ENCODE data around the gene IQCN.

IQCN gene

DNA sequence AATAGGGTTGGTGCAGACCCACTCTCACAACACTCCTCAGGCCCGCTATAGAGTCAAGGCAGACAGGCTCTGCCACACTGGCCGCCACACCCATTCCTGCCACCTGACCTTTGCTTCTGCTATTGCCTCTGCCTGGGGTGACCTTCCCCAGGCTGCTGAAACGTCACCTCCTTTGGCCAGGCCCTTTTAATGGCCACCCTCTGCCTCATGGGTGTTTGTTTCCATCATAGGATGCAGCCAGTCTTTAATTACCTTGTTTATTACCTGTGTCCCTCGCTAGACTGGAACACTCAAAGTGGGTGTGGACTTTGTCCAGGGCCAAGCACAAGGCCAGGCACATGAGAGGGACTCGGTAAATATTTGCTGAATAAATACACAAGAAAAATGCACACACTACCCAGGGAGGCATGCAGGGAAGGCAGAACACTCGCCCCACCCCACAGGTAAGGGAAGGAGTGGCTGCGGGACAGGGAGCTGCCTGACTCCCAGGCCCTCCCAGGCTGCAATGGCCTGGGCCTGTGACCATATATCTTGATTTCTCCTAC is 45.4 kb upstream of the IQCN start:
- DNase-seq (ENCODE audit: low read depth), result no peak
- TF ChIP-seq CTCF (IDR thresholded peaks at IDR 0.05; ENCODE audit: low read depth, low read length, missing control alignments), result no peak
- no peak overlapping the region for H3K4me3 ChIP-seq (ENCODE audit: low read depth, low read length)

DNA sequence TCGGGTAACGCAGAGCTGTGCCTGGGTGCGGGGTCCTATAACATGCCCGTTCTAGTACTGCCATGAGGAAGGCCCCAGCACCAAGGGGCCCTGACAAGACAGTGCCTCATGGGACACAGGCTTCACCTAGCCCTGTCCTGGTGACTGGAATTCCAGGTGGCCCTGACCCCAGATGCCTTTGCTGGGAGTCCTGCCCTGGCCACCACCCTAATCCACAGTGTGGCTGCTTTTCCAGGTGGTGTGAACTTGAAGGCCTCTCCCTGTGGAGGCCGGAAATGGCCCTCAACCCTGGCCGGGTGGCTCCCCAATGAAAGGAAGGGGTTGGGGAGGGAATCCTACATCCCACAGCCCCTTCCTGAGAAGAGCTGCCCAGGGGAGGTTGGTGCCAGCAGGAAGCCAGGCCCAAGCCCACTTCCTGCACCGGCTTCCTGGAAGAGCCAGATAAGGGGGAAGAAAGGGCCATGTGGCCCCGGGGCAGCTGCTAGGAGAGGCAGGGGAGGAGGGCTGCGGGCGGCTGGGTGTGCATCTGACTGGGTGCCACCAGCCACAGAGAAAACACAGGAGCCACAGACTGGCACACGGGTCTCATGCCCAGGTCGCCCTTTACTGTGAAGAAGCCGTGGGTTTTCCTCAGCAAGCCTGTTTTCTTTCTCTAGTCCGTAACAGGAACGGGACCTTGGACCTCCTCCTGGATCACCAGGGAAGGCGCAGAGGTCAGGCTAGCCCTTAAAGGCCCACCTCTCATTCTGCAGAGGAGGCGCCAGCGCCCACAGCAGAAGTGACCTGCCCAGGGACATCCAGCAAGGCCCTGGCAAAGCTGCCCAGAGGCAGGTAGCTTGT is 43.9 kb upstream of the IQCN start:
- no peak overlapping the region for H3K4me3 ChIP-seq (ENCODE audit: low read depth, low read length)
- DNase-seq (ENCODE audit: low read depth), result no peak
- TF ChIP-seq CTCF (IDR thresholded peaks at IDR 0.05; ENCODE audit: low read depth, low read length, missing control alignments), result no peak

GRCh38 chr19:18313398-18313797 is 39.1 kb upstream of the IQCN start:
- TF ChIP-seq CTCF (IDR thresholded peaks at IDR 0.05; ENCODE audit: low read depth, low read length, missing control alignments), result no peak
- no peak overlapping the region for H3K4me3 ChIP-seq (ENCODE audit: low read depth, low read length)
- no peak for DNase-seq (ENCODE audit: low read depth)

DNA sequence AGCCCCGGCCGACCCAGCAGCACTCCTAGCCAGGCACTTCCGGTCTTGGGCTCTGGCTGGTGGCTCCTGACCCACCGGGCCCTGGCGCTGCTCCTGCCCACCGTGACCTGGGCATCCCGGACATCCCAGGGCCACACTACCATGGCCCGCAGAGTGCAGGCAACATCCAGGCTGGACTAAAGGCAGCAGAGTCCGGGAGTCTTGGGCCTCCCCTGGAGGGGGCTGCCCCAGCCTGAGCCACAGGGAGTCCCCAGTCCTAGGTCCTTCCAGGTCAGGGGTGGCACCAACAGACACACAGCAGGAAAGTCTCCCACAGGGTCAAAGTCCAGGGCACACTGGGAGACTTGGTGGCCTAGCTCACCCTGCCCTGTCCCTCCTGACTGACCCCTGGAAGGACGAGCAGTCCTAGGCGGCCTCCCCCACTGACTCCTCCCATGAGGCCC is 37.9 kb upstream of the IQCN start:
- H3K4me3 ChIP-seq (ENCODE audit: low read depth, low read length), result no peak overlapping the region
- no peak for DNase-seq (ENCODE audit: low read depth)
- TF ChIP-seq CTCF (IDR thresholded peaks at IDR 0.05; ENCODE audit: low read depth, low read length, missing control alignments), result no peak

- no peak for TF ChIP-seq CTCF (IDR thresholded peaks at IDR 0.05; ENCODE audit: low read depth, low read length, missing control alignments)
- no peak for DNase-seq (ENCODE audit: low read depth)
- H3K4me3 ChIP-seq (ENCODE audit: low read depth, low read length), result no peak overlapping the region
These were observed 37.3 kb upstream of the IQCN start for GRCh38 chr19:18311502-18312091.

DNA sequence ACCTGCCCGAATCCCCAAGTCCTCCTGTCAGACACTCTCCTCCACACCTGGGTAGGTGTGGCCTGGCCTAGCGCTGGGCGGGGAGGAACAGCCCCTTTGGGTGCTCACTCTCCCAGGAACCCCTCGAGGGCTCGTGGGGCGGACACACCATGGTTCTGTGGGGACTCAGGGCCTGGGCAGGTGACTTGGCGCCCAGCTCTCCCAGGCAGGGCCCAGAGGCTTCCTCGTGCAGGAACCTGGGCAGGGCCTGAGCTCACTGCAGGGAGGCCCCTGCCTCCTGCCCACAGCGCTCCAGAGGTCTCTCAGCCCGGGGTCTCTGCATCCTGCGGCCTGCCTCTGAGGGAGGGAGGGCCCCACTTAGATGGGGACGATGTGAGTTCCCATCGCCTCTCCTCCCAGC is 36.7 kb upstream of the IQCN start:
- no peak overlapping the region for H3K4me3 ChIP-seq (ENCODE audit: low read depth, low read length)
- DNase-seq (ENCODE audit: low read depth), result no peak
- TF ChIP-seq CTCF (IDR thresholded peaks at IDR 0.05; ENCODE audit: low read depth, low read length, missing control alignments), result no peak
